Stomach (tissue), 9 donors: ENCODE data around the gene TTC29. TPM values are rescaled to one million over a fixed set of nuclear protein-coding genes. Genes with fewer than 3 reads are reported as not detected.

ENCODE experiments used
- DNase-seq, 2 donors: peaks; one replicate each; pipeline versions ENCODE4 v3.0.0 to v3.0.0-alpha.2; 2013 to 2019
- H3K27ac ChIP-seq, 5 donors: fragments of 200-600 bp in 4 of 5; sonication (generic) in 4 of 5; one replicate each; pipeline ENCODE4 v1.5.1; 2013 to 2019; ENCODE audit warnings: mild to moderate bottlenecking in 1 of 5, moderate library complexity in 1 of 5
- H3K27me3 ChIP-seq, 3 donors: fragments of 200-600 bp; sonication (generic); one replicate each; pipeline ENCODE4 v1.5.1; 2017 to 2019; ENCODE audit warnings: mixed run types in 1 of 3
- H3K36me3 ChIP-seq, 4 donors: fragments of 200-600 bp; sonication (generic); 1 replicate in 3 of 4; 2 replicates in 1 of 4; pipeline ENCODE4 v1.5.1; 2016 to 2019
- H3K4me1 ChIP-seq, 4 donors: fragments of 200-600 bp; sonication (generic); one replicate each; pipeline ENCODE4 v1.5.1; 2016 to 2019
- H3K4me3 ChIP-seq, 4 donors: fragments of 200-600 bp; sonication (generic) in 3 of 4; one replicate each; pipeline ENCODE4 v1.5.1; 2016 to 2019; ENCODE audit warnings: mild to moderate bottlenecking in 1 of 4
- H3K9me3 ChIP-seq, 4 donors: fragments of 200-600 bp; sonication (generic); one replicate each; pipeline ENCODE4 v1.5.1; 2016 to 2019
- EP300 ChIP-seq: sonication (generic); formaldehyde crosslinking; IDR thresholded peaks from one replicate; pipeline ENCODE4 v1.6.1; 2017; ENCODE audit warnings: antibody characterized with exemption
- POLR2A ChIP-seq, 4 donors: fragments of 450-650 bp; IDR thresholded peaks; one replicate each; pipeline ENCODE4 v1.6.1; 2016; ENCODE audit warnings: antibody characterized with exemption in 4 of 4, control low read depth in 2 of 4, mild to moderate bottlenecking in 1 of 4, moderate library complexity in 1 of 4
- POLR2AphosphoS5 ChIP-seq, 3 donors: sonication (generic); formaldehyde crosslinking; IDR thresholded peaks; one replicate each; pipeline ENCODE4 v1.6.1; 2016; ENCODE audit warnings: antibody characterized with exemption in 3 of 3
- WGBS, 5 donors: extraction: QIAGEN DNeasy Blood & Tissue Kit in 3 of 5; methylation state at CpG; one replicate each; pipeline versions ENCODE4 v1.1.5 to v1.1.7; 2013 to 2018; 5-methylcytosine and 5-hydroxymethylcytosine counted together
- intact Hi-C: fragments of 100-400 bp; cut with DNase I; formaldehyde crosslinking; loops from one replicate; pipeline ENCODE4 v1.15.1; 2023; ENCODE audit warnings: low total_unique reads
- polyA plus RNA-seq, 3 donors: library from polyadenylated mRNA; stranded (reverse); fragments of 200-250 nt; gene quantifications; one replicate each; pipeline ENCODE4 v1.2.3, GENCODE V29; 2013
- total RNA-seq, 5 donors: library from RNA; depleted of rRNA; stranded (reverse); fragments of >200 nt; gene quantifications; one replicate each; pipeline versions ENCODE4 v1.1.0 to v1.2.3, GENCODE V29; 2014 to 2016
- TF ChIP-seq, protein P1 (sequence below), 7 experiments: fragments of 450-650 bp in 4 of 7; fragments of 200-600 bp in 3 of 7; sonication (generic) in 3 of 7; IDR thresholded peaks; one replicate each; pipeline ENCODE4 v1.5.1; 2016 to 2019; ENCODE audit warnings: antibody characterized with exemption in 7 of 7, control low read depth in 2 of 7, mild to moderate bottlenecking in 1 of 7
- donor health status: healthy with polysubstance abuse.
- donor health status: Bipolar disorder and iron deficiency.
- donor health status: healthy.

The TTC29 gene
- total and polyA plus RNA-seq, 8 donors = 0.37 TPM; not detected in 7

DNA sequence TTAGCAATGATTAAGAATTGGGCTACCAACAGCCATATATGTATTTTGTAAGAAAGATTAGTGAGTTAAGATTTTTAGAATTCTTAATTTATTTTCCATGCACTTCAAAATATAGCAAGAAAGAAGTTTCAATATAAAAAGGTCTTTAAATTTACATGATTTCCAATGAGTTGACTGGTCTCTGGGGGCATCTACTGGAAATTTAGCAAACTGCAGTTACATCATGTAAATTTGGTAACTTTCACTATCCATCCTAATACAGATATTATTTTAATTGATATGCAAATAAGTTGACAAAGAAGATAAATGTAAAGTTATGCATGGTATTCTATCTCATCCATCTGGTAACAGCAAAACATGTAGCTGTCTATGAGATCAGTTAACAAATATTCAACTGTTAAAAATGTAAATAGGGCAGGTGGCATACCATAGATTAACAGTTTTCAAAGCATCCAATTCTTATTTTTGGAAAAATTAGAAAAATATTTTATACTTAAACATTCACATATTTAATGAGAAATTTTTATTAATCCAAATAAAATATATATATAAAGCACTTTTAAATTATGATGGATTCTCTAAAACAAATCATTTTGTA lies 29.1 kb downstream of the TTC29 start:
- Histone ChIP-seq H3K4me1 (no peaks in the 10 kb centered on the region), H3K27ac (no peak overlapping the region), H3K36me3 (no peaks in the 10 kb centered on the region), H3K27me3 (no peaks in the 10 kb centered on the region), H3K9me3 (no peaks in the 10 kb centered on the region), H3K4me3 (no peak overlapping the region)
- peak in 1 of 2 donors; percentile 66 for DNase-seq
- TF ChIP-seq POLR2A (IDR thresholded peaks at IDR 0.05) (no peak), POLR2AphosphoS5 (IDR thresholded peaks at IDR 0.05) (no peak), EP300 (no peak)
- TF ChIP-seq, protein P1, sequence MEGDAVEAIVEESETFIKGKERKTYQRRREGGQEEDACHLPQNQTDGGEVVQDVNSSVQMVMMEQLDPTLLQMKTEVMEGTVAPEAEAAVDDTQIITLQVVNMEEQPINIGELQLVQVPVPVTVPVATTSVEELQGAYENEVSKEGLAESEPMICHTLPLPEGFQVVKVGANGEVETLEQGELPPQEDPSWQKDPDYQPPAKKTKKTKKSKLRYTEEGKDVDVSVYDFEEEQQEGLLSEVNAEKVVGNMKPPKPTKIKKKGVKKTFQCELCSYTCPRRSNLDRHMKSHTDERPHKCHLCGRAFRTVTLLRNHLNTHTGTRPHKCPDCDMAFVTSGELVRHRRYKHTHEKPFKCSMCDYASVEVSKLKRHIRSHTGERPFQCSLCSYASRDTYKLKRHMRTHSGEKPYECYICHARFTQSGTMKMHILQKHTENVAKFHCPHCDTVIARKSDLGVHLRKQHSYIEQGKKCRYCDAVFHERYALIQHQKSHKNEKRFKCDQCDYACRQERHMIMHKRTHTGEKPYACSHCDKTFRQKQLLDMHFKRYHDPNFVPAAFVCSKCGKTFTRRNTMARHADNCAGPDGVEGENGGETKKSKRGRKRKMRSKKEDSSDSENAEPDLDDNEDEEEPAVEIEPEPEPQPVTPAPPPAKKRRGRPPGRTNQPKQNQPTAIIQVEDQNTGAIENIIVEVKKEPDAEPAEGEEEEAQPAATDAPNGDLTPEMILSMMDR (IDR thresholded peaks at IDR 0.05) = peak in 5 of 7 experiments; percentile 40 to 63 (median 59)
- intact Hi-C loops = loop anchor here (10.0 kb wide), 1 partner anchor 572 kb away; no protein-coding TSS in a partner anchor

GRCh38 chr4:146915132-146915531 lies 30.5 kb downstream of the TTC29 start:
- Histone ChIP-seq H3K4me3 (no peak overlapping the region), H3K27me3 (no peaks in the 10 kb centered on the region), H3K36me3 (no peaks in the 10 kb centered on the region), H3K9me3 (no peaks in the 10 kb centered on the region), H3K27ac (no peak overlapping the region), H3K4me1 (no peaks in the 10 kb centered on the region)
- TF ChIP-seq POLR2A (IDR thresholded peaks at IDR 0.05) (no peak), POLR2AphosphoS5 (IDR thresholded peaks at IDR 0.05) (no peak), EP300 (no peak)
- TF ChIP-seq, protein P1 (IDR thresholded peaks at IDR 0.05) = no peak
- no peak for DNase-seq
- 24 to 51% (median 33%) methylated on average over 1 of the region's 1 CpG for WGBS, 5 donors
- intact Hi-C loops = loop anchor here (10.0 kb wide), 1 partner anchor 570 kb away; no protein-coding TSS in a partner anchor

DNA sequence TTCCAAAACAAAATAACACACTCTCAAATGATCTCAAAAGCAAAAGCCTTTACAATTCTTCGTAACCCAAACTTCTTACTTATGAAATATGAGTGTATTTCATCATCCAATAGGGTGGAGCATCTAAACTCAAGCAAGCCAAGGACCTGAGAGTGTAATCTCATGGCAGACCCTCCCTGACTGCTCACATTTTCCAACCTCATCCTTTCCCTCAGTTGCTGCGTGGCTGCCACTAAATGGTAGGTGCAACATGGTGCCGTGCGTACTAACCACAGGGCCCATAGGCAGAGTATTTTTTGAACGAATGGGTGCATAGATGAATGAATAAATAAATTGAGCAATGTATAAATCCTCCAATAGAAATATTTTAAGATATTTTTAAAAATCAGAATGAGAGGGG lies 45.4 kb downstream of the TTC29 start:
- Histone ChIP-seq H3K27ac (no peak overlapping the region), H3K36me3 (no peaks in the 10 kb centered on the region), H3K4me3 (no peak overlapping the region), H3K27me3 (no peaks in the 10 kb centered on the region), H3K4me1 (no peaks in the 10 kb centered on the region), H3K9me3 (no peaks in the 10 kb centered on the region)
- intact Hi-C loops = no loop called here
- TF ChIP-seq POLR2A (IDR thresholded peaks at IDR 0.05) (no peak), POLR2AphosphoS5 (IDR thresholded peaks at IDR 0.05) (no peak), EP300 (no peak)
- TF ChIP-seq, protein P1 (IDR thresholded peaks at IDR 0.05) = no peak
- no peak for DNase-seq
- 88 to 91% (median 90%) methylated on average over 5 of the region's 5 CpGs for WGBS, 5 donors

- no peak overlapping the region for H3K27ac ChIP-seq
- H3K9me3 ChIP-seq = no peaks in the 10 kb centered on the region
- no peak overlapping the region for H3K4me3 ChIP-seq
- no peaks in the 10 kb centered on the region for H3K36me3 ChIP-seq
- no peaks in the 10 kb centered on the region for H3K27me3 ChIP-seq
- no peaks in the 10 kb centered on the region for H3K4me1 ChIP-seq
- DNase-seq = no peak
- TF ChIP-seq EP300 (no peak), POLR2A (IDR thresholded peaks at IDR 0.05) (no peak), POLR2AphosphoS5 (IDR thresholded peaks at IDR 0.05) (no peak)
- TF ChIP-seq, protein P1 (IDR thresholded peaks at IDR 0.05) = no peak
- intact Hi-C loops = no loop called here
- 41 to 76% (median 68%) methylated on average over 2 to 3 of the region's 3 CpGs for WGBS, 5 donors
These were observed 55.4 kb downstream of the TTC29 start for GRCh38 chr4:146890301-146890700.
